ELR (cell line): ENCODE results near the gene KCNE4.
"Not testable (repeated sequence)": the region's sequence is repeated elsewhere in the genome, so short reads cannot be mapped to it uniquely, and the experiment has no call there.

Experiments used
- DNase-seq: peaks from one replicate; pipeline ENCODE4 v3.0.0-alpha.2; 2015; ENCODE audit warnings: low read depth

KCNE4 gene

DNA sequence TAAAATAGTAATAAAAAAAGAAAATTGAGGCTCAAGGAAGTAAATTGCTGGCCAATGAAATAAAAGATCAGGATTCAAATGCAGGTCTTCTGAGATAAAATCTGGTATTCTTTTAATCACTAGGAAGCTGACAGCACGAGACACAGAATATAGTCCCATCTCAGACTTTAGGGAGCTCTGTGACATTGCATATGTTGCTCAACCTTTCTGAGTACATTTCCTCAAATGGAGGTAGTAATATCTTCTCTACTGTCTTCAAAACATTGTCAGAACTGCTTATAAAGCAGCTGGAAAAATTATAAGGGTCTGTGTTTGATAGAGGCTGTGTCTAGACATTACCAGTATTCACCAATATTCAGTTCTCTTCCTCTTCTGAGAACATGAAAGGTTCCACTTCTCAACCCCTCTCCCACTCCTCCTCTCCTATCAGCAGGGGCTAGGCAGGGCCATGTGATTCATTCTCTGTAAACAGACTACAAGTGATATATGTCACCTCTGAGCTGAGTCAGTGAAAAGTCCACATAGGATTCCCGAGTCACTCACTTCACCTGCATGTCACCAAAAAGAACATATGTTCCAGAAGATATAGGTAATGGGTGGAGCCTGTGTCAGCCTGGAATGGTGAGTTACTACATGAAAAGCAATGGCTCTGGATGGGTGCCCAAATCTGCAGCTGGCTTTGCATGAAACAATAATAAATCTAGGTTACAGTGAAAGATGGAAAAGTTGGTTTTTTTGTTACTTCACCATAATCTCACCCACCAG, 7.1 kb downstream of the KCNE4 start:
- DNase-seq, result no peak

DNA sequence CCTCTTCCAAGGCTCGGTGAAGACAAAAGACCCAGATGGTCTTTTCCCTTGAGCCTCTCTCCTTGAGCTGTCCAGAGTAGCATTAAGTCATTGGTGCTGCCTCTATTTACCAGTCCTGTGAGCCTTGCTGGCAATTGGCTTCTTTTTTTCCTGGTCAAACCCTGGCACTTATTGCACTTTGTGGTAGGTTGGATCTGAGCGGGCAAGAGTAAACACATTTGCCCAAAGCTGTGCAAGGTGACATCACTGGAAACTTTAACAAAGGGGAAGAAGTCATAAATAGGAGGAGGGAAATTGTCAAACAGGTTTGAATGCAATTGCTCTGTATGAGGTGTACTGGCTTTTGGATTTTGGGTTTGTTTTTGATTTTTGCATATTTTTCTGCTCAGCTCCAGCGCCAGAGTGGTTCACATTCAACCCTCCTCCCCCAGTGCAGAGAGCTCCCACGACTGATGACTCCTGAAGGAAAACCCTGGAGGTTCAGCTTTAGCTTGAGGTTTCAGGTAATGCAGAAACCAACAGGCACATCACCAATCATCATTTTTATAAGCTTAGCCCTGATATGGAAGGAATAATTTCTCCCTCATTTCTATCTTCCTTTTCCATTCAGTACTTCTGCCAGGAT, 8.3 kb downstream of the KCNE4 start:
- DNase-seq, result no peak

DNA sequence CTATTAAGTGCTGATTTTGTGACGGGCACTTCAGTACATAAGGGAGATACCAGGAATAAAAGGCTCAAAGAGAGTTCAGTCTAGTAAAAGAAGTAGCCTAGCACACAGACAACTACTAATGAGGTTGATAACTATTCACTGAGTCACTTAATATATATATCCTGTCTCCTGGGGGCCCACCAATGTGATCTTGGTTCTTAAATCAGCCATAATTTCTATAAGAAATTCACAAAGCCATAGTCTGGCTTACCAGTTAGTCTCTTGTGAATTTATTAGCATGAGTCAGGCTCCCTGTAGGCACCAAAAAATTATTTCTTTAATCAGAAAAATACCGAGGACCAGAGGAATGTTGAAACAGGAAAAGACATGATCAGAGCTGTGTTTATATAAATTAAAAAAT, 10.4 kb downstream of the KCNE4 start:
- peak; percentile 59 for DNase-seq

DNA sequence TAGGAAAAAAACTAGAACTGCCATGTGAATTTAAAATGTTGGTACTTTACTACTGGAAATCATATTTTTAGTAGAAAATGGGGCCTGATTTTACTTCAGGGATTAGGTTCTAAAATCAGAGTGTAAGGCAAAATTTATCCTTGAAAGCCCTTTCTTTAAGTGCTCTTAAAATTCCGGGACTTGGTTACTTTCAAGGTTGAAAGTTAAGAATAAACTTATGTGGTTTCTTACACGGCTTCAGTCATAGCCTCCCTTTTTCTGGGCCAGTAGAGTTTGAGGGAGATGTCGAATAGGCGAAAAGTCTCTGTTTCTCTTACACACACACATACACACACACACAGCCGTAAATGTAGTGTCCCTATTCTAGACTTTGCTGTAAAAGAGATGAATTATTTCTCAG, 13.1 kb downstream of the KCNE4 start:
- no peak for DNase-seq

DNA sequence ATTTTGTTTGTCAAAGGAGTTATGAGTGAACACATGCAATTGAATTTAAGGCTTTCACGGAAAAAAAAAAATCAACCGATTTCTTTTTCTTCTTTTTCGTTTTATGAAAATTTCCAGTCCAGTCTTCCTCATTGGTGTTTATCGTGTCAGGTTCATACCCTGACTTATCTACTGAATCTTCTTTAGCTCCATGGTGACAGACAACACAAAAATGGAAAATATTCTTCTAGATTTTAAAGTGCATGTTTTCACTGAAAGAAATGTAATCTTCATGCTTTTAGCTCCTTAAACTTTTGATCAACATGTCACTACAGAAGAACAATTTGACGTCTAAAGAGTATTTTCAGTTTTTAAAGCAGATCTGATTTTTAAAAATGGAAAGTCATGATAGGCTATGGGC, 14.7 kb downstream of the KCNE4 start:
- DNase-seq, result no peak

DNA sequence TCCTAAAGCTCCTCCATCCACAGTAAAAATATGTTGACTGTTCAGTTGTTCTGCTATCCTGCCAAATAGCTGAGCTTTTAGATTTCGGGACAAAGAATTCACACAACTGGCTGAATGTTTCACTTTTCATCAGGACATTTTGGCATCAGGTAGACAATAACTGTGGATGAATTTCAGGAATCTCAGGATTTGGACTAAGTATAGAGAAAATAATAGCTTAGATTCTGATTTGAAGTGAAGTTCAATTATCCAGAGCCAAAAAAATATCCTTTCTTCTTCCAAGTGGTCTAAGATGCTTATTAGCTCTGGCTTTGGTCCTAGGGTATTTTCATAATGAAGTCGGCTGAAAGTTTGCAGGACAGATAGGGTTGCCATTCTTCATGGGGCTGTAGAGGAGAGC, 16.1 kb downstream of the KCNE4 start:
- DNase-seq, result no peak

DNA sequence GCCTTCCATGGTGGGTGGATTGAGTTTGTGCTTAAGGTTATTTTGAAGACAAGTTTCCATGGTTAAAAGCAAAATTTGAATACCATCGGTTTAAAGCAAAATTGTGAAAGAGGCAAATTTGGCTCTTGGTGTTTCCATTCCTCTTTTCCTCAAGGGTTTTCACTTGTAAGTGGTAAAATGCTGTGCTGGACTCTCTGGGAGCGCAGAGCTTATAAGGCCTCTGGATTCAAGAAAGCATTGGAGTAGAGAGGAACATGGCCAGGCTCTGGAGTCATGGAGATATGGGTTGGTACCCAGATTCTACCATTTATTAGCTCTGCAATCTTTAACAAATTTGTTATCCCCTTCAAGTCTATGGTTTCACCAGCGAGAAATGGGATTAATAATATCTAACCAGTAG, 17.5 kb downstream of the KCNE4 start:
- no peak for DNase-seq

DNA sequence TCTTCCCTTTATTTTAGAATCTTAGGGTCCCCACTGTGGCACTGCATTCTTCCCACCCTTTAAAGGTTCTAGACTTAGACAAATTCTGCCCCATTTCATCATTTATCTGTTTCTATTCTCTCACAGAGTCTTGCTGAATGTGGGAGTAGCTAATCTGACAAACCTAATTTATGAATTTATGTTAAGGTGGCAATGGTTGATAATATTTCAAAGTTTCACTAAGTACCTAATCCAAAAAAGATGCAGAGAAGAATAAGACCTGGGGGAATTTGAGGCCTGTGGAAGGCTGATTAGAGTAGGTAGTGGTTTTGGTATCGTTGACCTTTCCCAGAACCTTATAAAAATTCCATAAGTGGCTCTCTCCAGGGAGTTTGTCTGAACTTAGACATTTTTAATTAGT, 18.0 kb downstream of the KCNE4 start:
- no peak for DNase-seq

DNA sequence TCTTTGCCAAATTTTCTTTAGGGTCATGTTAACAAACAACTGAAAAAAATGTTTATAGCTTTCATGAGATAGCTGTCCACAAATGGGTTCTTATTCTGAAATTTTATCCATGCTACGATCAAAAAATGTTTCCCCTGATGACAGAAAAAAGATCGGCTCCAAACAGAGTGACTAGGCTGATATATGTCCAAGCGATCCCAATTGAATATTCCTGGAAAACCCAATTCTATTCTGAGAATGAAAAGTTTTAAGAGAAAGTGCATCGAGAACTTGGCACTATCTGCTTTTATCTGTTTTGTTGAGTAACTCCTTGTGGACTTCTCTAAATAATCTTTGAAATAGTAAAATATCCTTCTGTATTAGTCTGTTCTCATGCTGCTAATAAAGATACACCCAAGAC, 19.1 kb downstream of the KCNE4 start:
- no peak for DNase-seq

DNA sequence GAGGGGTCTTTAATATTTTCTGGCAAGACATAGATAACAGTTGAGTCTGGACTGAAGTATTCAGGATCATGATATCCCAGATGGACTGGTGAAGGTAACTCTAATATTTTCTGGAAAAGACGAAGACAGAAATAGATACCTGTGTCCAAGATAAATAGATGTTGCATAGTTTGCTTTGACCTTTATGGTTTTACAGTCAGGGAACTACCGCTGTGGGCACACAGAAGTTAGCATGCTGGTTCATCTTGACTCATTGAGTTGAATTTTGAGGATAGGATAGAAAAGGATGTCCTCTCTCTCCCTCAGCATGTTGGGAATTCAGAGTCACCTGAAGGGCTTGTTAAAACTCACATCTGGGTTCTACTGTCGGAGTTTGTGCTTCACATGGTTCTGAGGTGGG, 20.8 kb downstream of the KCNE4 start:
- no peak for DNase-seq

DNA sequence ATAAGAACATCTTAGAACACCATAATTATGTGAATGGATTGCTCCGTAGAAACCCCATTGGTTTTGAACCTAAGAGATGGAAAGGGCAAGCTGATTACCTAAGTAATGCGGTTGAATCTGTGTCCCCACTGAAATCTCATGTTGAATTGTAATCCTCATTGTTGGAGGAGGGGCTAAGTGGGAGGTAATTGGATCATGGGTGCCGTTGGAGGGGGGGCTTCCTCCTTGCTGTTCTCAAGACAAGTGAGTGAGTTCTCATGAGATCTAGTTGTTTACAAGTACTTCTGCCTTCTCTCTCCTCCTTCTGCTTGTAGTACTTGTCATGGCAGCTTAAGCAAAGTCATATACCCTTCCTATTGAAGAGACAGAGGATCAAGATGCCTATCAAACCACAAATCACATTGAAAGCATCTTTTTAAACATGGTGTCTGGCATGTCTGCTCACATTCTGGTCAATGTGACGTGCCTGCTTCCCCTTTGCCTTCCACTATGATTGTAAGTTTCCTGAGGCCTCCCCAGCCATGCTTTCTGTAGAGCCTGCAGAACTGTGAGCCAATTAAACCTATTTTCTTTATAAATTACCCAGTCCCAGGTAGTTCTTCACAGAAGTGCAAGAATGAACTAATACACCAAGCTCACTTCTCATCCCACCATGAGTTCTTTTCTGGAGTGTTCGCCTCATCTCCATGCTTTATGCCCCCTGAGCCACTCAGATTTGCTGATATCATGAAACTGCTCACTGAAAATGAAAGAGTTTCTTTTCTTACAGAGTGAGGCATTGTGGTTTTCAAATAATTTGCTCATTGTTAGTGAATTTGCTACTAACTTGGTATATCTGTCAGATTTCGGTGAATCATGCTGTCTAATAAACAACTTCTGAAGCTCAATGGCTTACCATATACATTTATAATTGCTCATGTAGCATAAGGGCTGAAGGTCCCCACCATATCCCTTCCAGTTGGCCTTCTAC, 23.6 kb downstream of the KCNE4 start:
- DNase-seq, result peak; percentile 82

DNA sequence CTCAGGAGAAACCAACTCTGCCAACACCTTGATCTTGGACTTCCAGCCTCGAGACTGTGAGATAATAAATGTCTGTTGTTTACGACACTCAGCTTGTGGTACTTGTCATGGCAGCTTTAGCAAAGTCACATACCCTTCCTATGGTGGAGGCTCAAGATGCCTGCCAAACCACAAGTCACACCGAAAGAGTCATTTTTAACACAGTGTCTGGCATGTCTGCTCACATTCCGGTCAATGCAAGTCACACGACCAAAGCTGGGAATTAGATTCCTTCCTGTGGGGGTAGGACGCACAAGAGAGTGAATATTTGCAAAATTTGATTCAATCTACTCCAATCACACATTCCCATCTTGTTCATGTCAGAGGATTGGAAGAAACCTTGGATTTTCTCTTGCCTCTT, 24.6 kb downstream of the KCNE4 start:
- DNase-seq, result peak; percentile 45

DNA sequence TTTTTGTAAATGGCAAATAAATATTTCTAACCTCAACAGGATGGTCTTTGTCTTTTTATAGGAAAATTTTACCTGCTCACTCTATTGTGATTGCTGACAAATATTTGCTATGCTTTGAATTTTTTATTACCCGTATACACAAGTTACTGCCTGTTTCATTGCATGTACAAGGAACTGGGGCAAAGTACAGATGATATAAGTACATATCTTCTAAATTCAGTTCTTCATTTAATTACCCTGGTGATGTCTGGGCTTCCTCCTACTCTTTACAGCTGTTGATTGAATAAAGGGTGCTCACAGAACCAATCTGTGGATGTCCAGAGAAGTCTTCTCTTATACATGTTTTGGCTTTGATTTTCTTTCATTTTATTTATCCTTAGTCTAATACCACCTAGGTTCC, 26.5 kb downstream of the KCNE4 start:
- DNase-seq, result no peak

DNA sequence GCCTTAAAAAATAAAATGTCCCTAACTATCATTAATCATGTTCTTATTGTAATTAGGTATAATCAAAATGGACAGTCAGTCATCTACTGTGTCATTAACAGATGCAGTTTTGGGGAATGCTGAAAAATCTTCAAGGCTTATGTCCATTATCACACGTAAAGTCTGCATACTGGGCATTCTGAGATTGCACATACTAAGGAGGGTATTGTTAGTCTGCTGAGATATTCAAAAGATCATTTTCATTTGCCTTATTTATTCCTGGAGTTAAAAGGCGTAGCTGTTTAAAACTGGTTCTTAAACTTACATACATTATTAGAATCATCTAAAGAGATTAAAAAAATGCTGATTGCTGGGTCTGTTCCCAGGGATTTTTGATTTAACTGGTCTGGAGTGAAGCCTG, 27.4 kb downstream of the KCNE4 start:
- no peak for DNase-seq

DNA sequence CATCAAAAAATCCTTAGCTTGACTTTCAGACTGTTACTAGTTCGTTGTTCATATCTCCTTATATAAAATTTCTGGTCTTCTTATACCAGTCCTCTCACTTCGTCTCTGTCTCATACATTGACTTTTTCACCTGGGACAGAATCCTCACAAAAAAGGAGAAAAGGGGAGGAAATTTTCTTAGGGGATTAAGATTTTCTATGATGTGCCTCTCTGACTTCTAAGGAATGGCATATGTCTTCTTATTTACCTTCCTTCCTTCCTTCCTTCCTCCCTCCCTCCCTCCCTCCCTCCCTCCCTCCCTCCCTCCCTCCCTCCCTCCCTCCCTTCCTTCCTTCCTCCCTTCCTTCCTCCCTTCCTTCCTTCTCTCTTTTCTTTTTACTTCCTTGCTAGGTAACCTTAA, 27.9 kb downstream of the KCNE4 start:
- no peak for DNase-seq

DNA sequence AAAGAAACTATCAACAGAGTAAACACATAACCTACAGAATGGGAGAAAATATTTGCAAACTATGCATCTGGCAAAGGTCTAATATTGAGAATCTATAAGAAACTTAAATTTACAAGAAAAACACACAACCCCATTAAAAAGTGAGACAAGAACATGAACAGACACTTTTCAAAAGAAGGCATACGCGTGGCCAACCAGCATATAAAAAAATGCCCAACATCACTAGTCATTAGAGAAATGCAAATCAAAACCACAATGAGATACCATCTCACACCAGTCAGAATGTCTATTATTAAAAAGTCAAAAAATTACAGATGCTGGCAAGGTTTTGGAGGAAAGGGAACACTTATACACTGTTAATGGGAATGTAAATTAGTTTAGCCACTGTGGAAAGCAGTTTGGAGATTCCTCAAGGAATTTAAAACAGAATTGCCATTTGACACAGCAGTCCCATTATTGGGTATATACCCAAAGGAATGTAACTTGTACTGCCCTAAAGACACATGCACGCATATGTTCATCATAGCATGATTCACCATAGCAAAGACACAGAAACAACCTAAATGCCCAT, 28.9 kb downstream of the KCNE4 start:
- DNase-seq, result not testable (repeated sequence)

DNA sequence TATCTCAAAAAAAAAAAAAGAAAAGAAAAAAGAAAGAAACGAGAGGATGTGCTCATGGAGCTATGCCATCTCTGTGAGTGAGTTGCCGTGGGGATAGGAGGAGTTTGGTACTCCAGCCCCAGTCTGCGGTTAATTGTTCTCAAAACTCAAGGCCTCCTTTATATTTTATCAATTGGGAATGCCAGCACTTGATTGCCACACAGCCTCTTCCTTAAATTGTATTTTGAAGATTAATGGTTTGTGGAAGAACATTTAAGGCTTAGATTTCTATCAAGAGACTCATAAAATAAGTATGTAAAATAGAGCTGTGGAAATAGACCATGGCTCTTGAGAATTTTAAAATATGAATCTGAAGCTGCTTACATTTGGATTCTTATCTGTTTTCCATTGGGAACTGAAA, 29.8 kb downstream of the KCNE4 start:
- no peak for DNase-seq

DNA sequence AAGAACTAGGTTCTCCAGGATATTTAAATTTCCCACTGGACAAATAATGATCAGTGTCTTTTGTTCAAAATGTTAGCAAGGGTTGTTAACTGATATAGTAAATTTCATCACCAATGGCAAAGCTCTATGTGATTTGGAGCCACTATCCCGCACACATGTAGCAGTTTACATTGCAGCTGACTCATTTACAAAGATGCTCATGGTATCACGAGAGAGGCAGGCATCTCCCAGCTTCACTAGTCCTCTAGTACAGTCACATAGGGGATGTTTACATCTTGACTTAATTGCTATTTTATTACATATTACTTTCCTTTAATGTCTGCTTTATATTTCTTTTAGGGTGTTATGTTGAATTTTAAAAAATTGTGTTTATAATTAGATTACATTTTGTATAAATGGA, 30.7 kb downstream of the KCNE4 start:
- DNase-seq, result peak; percentile 13

DNA sequence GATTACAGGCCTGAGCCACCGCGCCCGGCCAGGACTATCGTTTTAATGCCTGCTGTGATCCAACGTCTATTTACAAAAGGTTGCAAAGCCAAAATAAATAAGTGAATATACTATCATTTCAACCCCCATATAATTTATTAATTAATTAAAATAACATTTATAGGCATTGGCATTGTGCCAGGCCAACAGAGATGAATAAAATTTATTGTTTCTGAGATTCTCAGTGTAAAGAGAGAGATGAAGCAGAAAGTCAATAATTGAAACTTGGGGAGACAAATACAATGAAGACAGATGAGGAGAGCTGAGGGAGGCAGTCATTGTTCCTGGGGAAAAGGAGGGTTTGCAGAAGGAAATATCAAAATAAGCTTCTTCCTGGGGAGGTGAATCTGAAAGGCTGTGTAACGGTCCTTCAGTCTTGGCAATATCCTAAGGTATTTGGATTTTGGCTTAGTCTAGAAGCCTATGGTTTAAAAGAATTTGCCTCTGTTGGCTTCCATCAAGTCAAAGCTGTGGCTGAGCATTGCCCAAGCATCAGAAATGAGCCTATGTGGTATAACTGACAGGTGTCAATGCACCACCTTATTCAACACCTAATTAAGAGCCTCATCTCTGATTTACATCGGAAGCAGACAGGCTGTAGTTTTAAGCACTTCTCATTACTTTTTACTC, 31.5 kb downstream of the KCNE4 start:
- DNase-seq, result no peak

DNA sequence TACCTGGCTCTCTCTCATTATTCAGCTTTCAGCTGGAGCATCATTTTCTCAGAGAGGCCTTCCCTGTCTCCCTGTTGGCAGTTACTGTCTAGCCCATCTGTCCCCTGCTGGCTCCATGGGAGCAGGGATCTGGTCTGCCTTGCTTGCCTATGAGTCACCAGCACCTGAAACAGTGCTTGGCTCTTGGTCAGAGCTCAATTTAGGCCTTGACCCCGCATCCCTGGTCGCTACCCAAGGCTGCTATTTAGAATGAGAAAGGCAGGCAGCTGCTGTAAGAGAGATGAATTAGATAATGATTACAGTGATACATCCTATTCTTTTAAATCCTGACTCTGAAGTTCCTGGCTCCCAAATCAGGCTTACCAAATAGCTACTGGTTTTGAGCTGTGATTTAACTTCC, 32.9 kb downstream of the KCNE4 start:
- DNase-seq, result peak; percentile 15

DNA sequence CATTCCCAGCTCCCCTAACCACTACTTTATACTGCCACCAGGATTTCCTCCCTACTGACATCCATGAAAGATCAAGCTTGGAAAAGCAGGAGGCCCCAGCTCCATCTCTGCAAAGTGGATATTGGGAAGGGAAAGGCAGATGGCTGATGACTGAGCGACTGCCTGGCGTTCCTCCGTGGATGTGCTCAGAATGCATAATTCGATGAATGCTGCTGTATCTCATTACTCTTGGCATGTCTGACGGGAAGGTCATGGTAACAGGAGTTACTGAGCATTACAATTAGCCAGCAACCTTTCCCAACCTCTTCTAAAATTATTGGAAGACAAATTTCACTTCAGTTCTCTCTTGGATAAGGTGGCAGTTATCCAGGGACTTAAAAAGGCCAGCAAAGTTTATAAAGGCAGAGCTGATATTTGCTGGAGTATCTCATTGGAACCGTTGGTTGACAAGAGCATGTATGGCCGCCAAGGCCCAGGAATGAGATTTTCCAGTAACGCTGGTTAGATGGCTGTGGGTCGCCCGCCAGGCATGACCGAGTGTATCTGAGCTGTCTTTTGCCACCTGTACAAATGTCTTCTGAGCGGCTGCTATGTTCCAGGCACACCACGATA, 34.5 kb downstream of the KCNE4 start:
- DNase-seq, result no peak

DNA sequence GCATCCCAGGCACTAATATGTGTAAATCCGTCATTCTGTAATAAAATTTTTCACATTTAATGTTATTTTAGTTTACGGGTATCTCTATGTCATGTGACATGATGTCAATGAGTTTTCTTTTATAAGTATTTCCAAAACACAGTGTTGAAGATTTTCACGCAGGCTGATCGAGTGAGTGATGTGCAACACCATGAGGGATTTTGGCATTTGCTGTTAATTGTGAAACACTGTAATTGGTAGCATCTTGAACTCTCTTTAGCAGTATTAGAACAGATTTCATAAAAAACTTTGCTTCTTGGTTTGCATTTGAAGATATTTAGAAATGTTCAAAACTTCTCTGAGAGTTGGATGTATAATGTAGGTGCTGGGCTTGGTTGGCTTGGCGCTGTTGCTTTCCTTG, 35.5 kb downstream of the KCNE4 start:
- no peak for DNase-seq
